CD4-positive, alpha-beta T cell treated with Interleukin-6 for 4 hours (primary cell): ENCODE data around the gene EMP1.
A peak's percentile ranks its signal among the peaks of the same experiment; 100 is the strongest.

ENCODE experiments used
- DNase-seq: peaks from one replicate; pipeline ENCODE4 v3.0.0-alpha.2; 2020; ENCODE audit warnings: mixed read lengths

EMP1 gene

GRCh38 chr12:13198241-13198640 is 1.7 kb downstream of the EMP1 start:
- DNase-seq: no peak

GRCh38 chr12:13198876-13199275 is 2.4 kb downstream of the EMP1 start:
- no peak for DNase-seq

GRCh38 chr12:13199592-13199991 is 3.1 kb downstream of the EMP1 start:
- no peak for DNase-seq

- DNase-seq: no peak
Observed at GRCh38 chr12:13200841-13201240, 4.3 kb downstream of the EMP1 start.

- peak; percentile 18 for DNase-seq
Observed at GRCh38 chr12:13203034-13203922, 6.8 kb downstream of the EMP1 start.

- no peak for DNase-seq
Observed at GRCh38 chr12:13204428-13204827, 7.9 kb downstream of the EMP1 start.

GRCh38 chr12:13205809-13206559 is 9.5 kb downstream of the EMP1 start:
- DNase-seq: no peak

GRCh38 chr12:13206560-13206897 is 10.0 kb downstream of the EMP1 start:
- no peak for DNase-seq

- DNase-seq: peak; percentile 22
Observed at GRCh38 chr12:13208533-13209435, 12.3 kb downstream of the EMP1 start.

- DNase-seq: no peak
Observed at GRCh38 chr12:13209436-13210235, 13.1 kb downstream of the EMP1 start.

- no peak for DNase-seq
Observed at GRCh38 chr12:13210236-13211190, 14.0 kb downstream of the EMP1 start.

GRCh38 chr12:13211191-13211858 is 14.8 kb downstream of the EMP1 start:
- no peak for DNase-seq

GRCh38 chr12:13211859-13212664 is 15.5 kb downstream of the EMP1 start:
- DNase-seq: peak; percentile 77

- no peak for DNase-seq
Observed at GRCh38 chr12:13215056-13215455, 18.5 kb downstream of the EMP1 start.

GRCh38 chr12:13218641-13219040 is 22.1 kb downstream of the EMP1 start:
- no peak for DNase-seq

- no peak for DNase-seq
Observed at GRCh38 chr12:13219320-13219719, 22.8 kb downstream of the EMP1 start.

- no peak for DNase-seq
Observed at GRCh38 chr12:13220838-13221237, 24.3 kb downstream of the EMP1 start.

GRCh38 chr12:13222076-13222475 is 25.6 kb downstream of the EMP1 start:
- no peak for DNase-seq

- DNase-seq: no peak
Observed at GRCh38 chr12:13223179-13223804, 26.8 kb downstream of the EMP1 start.
